ENCODE results near the gene LMX1B.
"Not testable (repeated sequence)": the region's sequence is repeated elsewhere in the genome, so short reads cannot be mapped to it uniquely, and the experiment has no call there.

The LMX1B gene

GRCh38 chr9:126715382-126715781, 101.7 kb downstream of the LMX1B start:
- Histone ChIP-seq H3K9ac (no peak overlapping the region), H3K4me3 (IDR thresholded peaks at IDR 0.05; ENCODE audit: insufficient read depth, low read depth, low read length) (no peak overlapping the region), H3K27me3 (ENCODE audit: insufficient read depth, low read depth) (no peaks in the 10 kb centered on the region), H3K4me1 (ENCODE audit: low read depth, poor library complexity, severe bottlenecking) (peaks cover 15% of the 10 kb centered on the region), H3K27ac (no peak overlapping the region), H2AFZ (ENCODE audit: low read depth) (no peak overlapping the region), H3K79me2 (ENCODE audit: insufficient read depth, low read depth) (no peaks in the 10 kb centered on the region), H4K20me1 (ENCODE audit: insufficient read depth) (no peaks in the 10 kb centered on the region), H3K36me3 (ENCODE audit: insufficient read depth) (no peaks in the 10 kb centered on the region), H3K4me2 (no peak overlapping the region)
- TF ChIP-seq CTCF (conservative IDR thresholded peaks at IDR 0.05; ENCODE audit: low read depth, low read length): no peak

- H3K79me2 ChIP-seq (ENCODE audit: insufficient read depth, low read depth); H2AFZ ChIP-seq (ENCODE audit: low read depth); H3K9ac ChIP-seq; H3K27me3 ChIP-seq (ENCODE audit: insufficient read depth, low read depth); H3K36me3 ChIP-seq (ENCODE audit: insufficient read depth); H3K27ac ChIP-seq; H3K4me3 ChIP-seq (IDR thresholded peaks at IDR 0.05; ENCODE audit: insufficient read depth, low read depth, low read length); H4K20me1 ChIP-seq (ENCODE audit: insufficient read depth); H3K4me2 ChIP-seq: not testable (repeated sequence)
- peaks cover 31% of the 10 kb centered on the region for H3K4me1 ChIP-seq (ENCODE audit: low read depth, poor library complexity, severe bottlenecking)
Measured at GRCh38 chr9:126717441-126717840, 103.7 kb downstream of the LMX1B start.

DNA sequence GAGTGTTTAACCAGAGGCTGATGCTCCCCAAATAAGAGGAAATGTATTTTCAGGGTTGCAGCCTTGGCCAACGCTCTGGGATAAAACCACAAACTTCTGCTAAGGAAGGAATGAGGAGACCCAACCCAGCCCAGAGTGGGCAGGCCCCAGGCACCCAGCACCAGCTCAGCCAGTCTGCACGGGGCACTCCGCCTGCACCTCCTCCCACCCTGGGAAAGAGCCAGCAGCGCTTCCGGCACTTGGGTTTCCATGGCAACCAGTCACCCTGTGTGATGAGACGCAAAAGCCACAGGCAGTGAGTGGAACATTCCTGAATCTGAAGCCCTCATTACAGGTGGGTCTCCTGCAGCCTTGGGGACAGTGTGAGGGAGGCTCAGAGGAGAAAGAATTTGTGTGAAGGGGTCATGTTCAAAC, 105.9 kb downstream of the LMX1B start:
- H3K9ac ChIP-seq: no peak overlapping the region
- TF ChIP-seq CTCF (conservative IDR thresholded peaks at IDR 0.05; ENCODE audit: low read depth, low read length): no peak
- no peaks in the 10 kb centered on the region for H3K27me3 ChIP-seq (ENCODE audit: insufficient read depth, low read depth)
- no peaks in the 10 kb centered on the region for H3K36me3 ChIP-seq (ENCODE audit: insufficient read depth)
- no peak overlapping the region for H3K4me2 ChIP-seq
- peak overlapping the region; percentile 30 for H3K27ac ChIP-seq
- H3K79me2 ChIP-seq (ENCODE audit: insufficient read depth, low read depth): no peaks in the 10 kb centered on the region
- peak overlapping the region; percentile 24; the same call in 1 of the 2 replicates for H2AFZ ChIP-seq (ENCODE audit: low read depth)
- H3K4me3 ChIP-seq (IDR thresholded peaks at IDR 0.05; ENCODE audit: insufficient read depth, low read depth, low read length): no peak overlapping the region
- H4K20me1 ChIP-seq (ENCODE audit: insufficient read depth): no peaks in the 10 kb centered on the region
- peaks cover 31% of the 10 kb centered on the region for H3K4me1 ChIP-seq (ENCODE audit: low read depth, poor library complexity, severe bottlenecking)

DNA sequence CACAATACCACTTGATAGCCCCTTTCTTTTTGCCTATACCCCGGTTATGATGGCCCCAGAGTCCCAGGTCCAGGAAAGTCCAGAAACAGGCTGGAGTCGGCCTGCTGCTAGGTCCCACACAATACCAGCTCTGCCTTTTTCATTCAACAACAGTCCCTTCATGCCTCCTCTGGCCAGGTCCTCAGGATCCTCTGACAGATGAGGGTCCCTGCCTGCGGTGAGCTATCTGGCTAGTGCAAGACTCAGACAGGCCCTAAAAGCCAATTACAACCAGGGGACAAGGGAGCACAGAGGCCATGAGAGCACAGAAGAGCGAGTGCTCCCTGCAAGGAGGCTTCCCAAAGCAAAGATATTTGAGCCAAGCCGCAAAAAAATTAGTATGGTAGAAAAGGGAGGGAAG, 106.3 kb downstream of the LMX1B start:
- H3K79me2 ChIP-seq (ENCODE audit: insufficient read depth, low read depth): no peaks in the 10 kb centered on the region
- no peak overlapping the region for H3K4me2 ChIP-seq
- no peak overlapping the region for H3K4me3 ChIP-seq (IDR thresholded peaks at IDR 0.05; ENCODE audit: insufficient read depth, low read depth, low read length)
- no peaks in the 10 kb centered on the region for H3K27me3 ChIP-seq (ENCODE audit: insufficient read depth, low read depth)
- no peaks in the 10 kb centered on the region for H4K20me1 ChIP-seq (ENCODE audit: insufficient read depth)
- H3K36me3 ChIP-seq (ENCODE audit: insufficient read depth): no peaks in the 10 kb centered on the region
- peak overlapping the region; percentile 30 for H3K27ac ChIP-seq
- peaks cover 31% of the 10 kb centered on the region for H3K4me1 ChIP-seq (ENCODE audit: low read depth, poor library complexity, severe bottlenecking)
- H3K9ac ChIP-seq: no peak overlapping the region
- TF ChIP-seq CTCF (conservative IDR thresholded peaks at IDR 0.05; ENCODE audit: low read depth, low read length): no peak
- peak overlapping the region; percentile 24; the same call in 1 of the 2 replicates for H2AFZ ChIP-seq (ENCODE audit: low read depth)

DNA sequence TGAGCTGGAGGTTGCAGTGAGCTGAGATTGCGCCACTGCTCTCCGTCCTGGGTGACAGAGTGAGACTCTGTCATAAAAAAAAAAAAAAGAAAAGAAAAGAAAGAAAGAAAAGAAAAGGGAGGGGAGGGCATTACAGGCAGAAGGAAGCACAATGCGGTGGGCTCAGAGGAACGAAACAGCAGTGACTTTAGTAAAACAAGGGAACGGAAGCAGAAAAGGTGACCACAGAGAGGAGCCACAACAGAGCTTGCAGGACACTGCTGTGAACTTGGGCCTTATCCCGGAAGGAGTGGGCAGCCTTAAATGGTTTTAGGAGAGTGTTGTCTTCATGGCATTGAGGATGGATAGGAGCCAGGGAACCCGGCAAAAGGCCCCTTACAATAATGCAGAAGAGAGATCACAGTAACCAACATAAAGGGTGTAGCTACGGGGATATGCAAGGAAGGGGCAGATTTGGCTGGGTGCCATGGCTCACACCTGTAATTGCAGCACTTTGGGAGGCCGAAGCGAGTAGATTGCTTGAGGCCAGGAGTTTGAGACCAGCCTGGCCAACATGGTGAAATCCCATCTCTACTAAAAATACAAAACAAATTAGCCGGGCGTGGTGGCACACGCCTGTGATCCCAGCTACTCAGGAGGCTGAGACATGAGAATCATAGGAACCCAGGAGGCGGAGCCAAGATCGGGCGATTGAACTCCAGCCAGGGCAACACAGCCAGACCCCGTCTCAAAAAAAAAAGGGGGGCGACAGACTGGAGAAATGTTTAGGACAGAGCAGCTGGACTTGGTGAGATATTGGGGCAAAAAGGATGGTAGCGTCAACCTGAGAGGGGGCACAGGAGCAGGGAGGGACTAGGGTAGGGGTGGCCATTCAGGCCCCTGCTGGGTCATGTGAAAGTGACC, 107.2 kb downstream of the LMX1B start:
- no peak overlapping the region for H3K27ac ChIP-seq
- no peaks in the 10 kb centered on the region for H3K79me2 ChIP-seq (ENCODE audit: insufficient read depth, low read depth)
- H2AFZ ChIP-seq (ENCODE audit: low read depth): no peak overlapping the region
- H3K4me2 ChIP-seq: no peak overlapping the region
- peaks cover 31% of the 10 kb centered on the region for H3K4me1 ChIP-seq (ENCODE audit: low read depth, poor library complexity, severe bottlenecking)
- no peak overlapping the region for H3K9ac ChIP-seq
- no peak overlapping the region for H3K4me3 ChIP-seq (IDR thresholded peaks at IDR 0.05; ENCODE audit: insufficient read depth, low read depth, low read length)
- no peaks in the 10 kb centered on the region for H4K20me1 ChIP-seq (ENCODE audit: insufficient read depth)
- no peaks in the 10 kb centered on the region for H3K27me3 ChIP-seq (ENCODE audit: insufficient read depth, low read depth)
- no peak for TF ChIP-seq CTCF (conservative IDR thresholded peaks at IDR 0.05; ENCODE audit: low read depth, low read length)
- H3K36me3 ChIP-seq (ENCODE audit: insufficient read depth): no peaks in the 10 kb centered on the region
